Measurements from ENCODE around the gene SPNS3. TPM values are rescaled to one million over a fixed set of nuclear protein-coding genes. Genes with fewer than 3 reads are reported as not detected.

SPNS3 gene
- total RNA-seq, 3 donors from 2014 or later: 0.38 to 0.72 TPM; not detected in 1

DNA sequence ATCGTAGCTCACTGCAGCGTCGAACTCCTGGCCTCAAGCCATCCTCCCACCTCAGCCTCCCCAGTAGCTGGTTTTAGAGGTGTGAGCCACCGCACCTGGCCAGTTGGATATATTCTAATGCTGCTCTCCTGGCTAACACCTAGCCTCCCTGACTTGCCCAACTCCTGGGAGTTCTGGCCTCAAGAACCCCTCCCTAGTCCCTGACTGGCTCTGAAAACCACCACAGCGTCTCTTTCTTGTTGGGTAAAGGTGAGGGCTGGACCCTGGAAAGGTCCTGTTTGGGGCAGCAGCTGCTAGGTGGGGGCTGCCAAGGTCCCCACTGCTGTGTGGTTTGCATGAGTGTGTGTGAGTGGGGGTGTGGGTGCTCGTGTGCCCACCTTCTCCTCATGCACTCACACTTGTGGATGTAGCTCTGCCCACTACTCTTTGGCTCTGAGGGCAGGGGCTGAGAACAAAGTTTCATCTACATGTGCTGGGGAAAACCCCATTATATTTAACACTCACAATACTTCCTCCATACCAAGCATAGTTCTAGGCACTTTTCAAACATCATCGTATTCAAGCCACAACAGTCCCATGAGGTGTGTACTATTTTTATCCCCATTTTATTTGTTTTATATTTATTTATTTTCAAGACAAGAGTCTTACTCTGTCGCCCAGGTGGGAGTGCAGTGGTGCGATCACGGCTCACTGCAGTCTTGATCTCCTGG lies 7.1 kb upstream of the SPNS3 start:
- ATAC-seq (no peak), DNase-seq (no peak)
- TF ChIP-seq, protein P1, sequence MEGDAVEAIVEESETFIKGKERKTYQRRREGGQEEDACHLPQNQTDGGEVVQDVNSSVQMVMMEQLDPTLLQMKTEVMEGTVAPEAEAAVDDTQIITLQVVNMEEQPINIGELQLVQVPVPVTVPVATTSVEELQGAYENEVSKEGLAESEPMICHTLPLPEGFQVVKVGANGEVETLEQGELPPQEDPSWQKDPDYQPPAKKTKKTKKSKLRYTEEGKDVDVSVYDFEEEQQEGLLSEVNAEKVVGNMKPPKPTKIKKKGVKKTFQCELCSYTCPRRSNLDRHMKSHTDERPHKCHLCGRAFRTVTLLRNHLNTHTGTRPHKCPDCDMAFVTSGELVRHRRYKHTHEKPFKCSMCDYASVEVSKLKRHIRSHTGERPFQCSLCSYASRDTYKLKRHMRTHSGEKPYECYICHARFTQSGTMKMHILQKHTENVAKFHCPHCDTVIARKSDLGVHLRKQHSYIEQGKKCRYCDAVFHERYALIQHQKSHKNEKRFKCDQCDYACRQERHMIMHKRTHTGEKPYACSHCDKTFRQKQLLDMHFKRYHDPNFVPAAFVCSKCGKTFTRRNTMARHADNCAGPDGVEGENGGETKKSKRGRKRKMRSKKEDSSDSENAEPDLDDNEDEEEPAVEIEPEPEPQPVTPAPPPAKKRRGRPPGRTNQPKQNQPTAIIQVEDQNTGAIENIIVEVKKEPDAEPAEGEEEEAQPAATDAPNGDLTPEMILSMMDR (IDR thresholded peaks at IDR 0.05): no peak
- Histone ChIP-seq H3K4me1 (ENCODE audit: low read depth) (no peaks in the 10 kb centered on the region), H3K4me3 (no peak overlapping the region), H3K9me3 (no peaks in the 10 kb centered on the region), H3K36me3 (ENCODE audit: low read depth) (no peaks in the 10 kb centered on the region)
- intact Hi-C loops (cut with DNase I, micrococcal nuclease): no loop called here

- H3K4me3 ChIP-seq: no peak overlapping the region
- intact Hi-C loops (cut with DNase I, micrococcal nuclease): no loop called here
- H3K4me1 ChIP-seq (ENCODE audit: low read depth): no peaks in the 10 kb centered on the region
- no peaks in the 10 kb centered on the region for H3K36me3 ChIP-seq (ENCODE audit: low read depth)
- TF ChIP-seq, protein P1 (IDR thresholded peaks at IDR 0.05): no peak
- DNase-seq (no peak), ATAC-seq (no peak)
- H3K9me3 ChIP-seq: no peaks in the 10 kb centered on the region
These were observed 6.2 kb upstream of the SPNS3 start for GRCh38 chr17:4427505-4427904.

DNA sequence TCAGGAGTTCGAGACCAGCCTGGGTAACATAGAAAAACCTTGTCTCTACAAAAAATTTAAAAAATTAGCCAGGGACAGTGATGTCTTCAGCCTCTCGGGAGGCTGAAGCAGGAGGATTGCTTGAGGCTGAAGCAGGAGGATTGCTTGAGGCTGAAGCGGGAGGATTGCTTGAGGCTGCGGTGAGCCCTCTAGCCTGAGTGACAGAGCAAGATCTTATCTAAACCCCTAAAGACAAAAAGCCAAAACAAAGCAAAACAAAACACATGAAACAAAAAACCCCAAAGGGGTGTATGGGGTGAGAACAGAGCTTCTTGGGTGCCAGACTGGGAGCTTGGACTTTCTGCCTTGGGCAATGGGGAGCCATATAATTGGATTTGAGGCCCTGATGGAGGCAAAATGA lies 2.6 kb downstream of the SPNS3 start:
- Histone ChIP-seq H3K4me1 (ENCODE audit: low read depth) (no peaks in the 10 kb centered on the region), H3K9me3 (no peaks in the 10 kb centered on the region), H3K36me3 (ENCODE audit: low read depth) (no peaks in the 10 kb centered on the region), H3K4me3 (no peak overlapping the region)
- intact Hi-C loops (cut with DNase I, micrococcal nuclease): no loop called here
- no peak for ATAC-seq
- DNase-seq: no peak
- TF ChIP-seq, protein P1 (IDR thresholded peaks at IDR 0.05): no peak

DNA sequence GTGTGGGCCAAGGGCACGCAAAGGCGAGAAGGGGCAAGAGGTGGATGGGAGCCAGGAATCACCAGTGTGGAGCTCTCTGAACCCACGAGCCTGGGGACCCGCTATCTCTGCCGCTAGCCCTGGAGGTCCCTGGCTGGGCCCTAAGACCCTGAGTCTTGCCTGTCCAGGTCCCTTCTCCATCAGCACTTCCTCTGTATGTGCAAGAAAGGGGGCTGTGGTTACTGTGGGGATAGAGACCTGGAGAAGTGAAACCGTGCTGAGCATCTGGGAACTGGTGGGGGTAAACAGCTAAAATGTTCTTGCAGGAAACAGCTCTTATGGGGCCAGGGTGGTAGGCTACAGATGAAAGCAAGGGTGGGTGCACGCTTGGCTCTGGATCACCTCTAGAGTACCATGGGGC lies 3.1 kb downstream of the SPNS3 start:
- no peaks in the 10 kb centered on the region for H3K9me3 ChIP-seq
- no peak overlapping the region for H3K4me3 ChIP-seq
- intact Hi-C loops (cut with DNase I, micrococcal nuclease): no loop called here
- H3K36me3 ChIP-seq (ENCODE audit: low read depth): no peaks in the 10 kb centered on the region
- ATAC-seq (no peak), DNase-seq (no peak)
- TF ChIP-seq, protein P1 (IDR thresholded peaks at IDR 0.05): no peak
- H3K4me1 ChIP-seq (ENCODE audit: low read depth): no peaks in the 10 kb centered on the region

DNA sequence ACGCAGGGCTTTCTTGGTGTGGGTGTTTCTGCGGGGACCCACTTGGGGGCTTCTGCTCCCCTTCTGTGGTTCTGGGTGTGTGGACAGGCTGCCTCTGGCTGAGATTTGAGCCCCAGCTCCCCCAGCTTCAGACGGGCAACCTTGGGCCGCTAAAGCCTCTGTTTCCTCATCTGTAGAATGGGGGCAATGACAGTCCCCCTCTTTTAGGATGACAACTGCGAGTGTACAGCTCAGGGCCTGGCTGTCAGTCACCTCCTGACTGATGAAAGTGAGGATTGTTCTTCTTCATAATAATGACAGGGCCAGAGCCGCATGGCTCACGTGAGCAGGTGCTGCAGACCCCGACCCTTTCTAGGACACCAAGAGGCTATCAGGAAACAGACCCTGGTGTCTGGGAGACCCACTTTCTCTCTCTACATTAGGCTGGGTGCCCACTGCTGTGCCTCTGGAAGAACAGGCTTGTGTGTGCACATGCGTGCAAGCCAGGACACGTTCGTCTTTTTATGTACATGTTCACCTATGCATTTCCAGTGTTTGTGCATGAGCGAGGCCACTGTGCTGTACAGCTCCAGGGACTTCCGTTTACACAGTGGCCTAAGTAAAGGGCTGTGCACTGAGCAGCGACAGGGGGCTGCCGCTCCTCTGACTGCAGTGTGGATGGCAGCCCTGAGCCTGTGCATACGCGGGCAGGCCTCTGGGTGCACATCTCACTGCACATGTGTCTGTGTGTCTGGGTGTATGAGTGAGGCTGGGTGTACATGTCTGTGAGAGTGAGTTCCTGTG lies 4.6 kb downstream of the SPNS3 start:
- TF ChIP-seq, protein P1 (IDR thresholded peaks at IDR 0.05): no peak
- H3K36me3 ChIP-seq (ENCODE audit: low read depth): no peaks in the 10 kb centered on the region
- intact Hi-C loops (cut with DNase I, micrococcal nuclease): no loop called here
- DNase-seq: peak in 1 of 3 donors; percentile 16
- H3K9me3 ChIP-seq: no peaks in the 10 kb centered on the region
- ATAC-seq: no peak
- no peak overlapping the region for H3K4me3 ChIP-seq
- H3K4me1 ChIP-seq (ENCODE audit: low read depth): no peaks in the 10 kb centered on the region

Measured in mucosa of descending colon (tissue), 3 donors.